NCI-H446 (cell line): ENCODE data around the gene ITPRID2.
A peak's percentile ranks its signal among the peaks of the same experiment; 100 is the strongest.

Source experiments
- DNase-seq, 2 experiments: peaks; one replicate each; lab custom pipeline; 2025; lab: John Stamatoyannopoulos, UW

ITPRID2 gene

DNA sequence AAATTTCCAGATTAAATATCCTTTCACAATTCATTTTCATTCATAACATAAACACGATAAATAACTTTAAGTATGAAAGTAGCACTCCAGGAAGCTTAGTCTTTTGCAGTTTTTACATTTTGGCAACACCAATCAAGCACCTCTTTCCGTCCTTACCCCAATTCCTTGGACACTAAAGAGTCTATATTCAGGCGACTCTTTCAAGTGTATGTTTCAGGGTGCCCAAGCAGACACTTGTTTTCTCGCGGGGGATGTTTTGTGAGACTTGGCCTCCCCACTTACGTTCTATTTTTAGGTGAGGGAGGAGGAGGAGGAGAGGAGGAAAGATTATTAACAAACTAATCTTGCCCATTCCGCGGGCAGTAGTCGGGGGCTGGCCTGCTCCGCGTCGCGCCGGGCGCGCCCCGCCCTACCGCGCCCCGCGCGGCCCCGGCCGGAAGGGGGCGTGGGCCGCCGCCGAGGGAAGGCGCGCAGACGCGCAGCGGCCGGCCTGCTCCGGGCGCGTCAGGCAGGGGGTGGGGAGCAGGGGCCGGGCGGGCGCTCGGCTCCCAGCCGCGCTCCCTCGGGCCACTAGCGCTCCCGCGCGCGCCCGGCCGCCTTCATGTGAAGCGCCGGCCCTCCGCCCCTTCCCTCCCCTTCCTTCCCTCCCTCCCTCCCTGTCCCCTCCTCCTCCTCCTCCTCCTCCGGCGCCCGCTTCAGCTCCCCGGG is at the start of gene ITPRID2:
TSS of gene ITPRID2 (plus strand) at position 473 of the 708 bp plus-strand sequence. CDS start 337 bp downstream, outside the sequence.
- peak; percentile 60 to 89 for DNase-seq

DNA sequence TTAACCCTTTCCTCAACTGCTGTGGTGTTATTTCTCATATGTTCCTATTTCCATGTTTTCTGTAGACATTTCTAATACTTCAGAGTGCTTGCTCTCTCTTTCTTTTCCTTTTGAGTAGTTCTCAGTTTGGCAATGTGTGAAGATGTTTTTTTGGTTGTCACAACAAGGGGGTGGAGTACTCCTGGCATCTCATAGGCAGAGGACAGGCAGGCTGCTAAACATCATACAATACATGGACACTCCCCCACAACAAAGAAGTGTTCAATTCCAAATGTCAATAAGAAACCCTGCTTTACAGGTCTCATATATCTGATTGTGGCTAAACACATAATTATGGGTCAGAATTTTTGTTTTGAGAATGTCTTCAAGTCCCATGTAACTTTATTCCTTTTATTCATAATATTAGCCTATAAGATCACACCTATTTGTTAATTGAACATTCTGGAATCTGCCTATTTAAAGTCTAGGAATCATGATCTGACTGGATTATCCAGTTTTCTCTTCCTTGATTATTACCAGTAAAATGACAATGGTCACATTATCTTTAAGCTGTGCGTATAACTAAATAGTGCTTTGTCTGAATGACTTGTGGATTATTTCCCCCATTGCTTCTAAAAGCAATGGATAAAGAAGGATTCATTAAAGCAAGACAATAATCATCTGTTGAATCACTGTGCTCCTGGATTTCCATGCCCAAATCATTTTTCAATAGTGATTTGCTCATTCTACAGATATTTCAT is 46.8 kb upstream of the ITPRID2 start:
- no peak for DNase-seq

DNA sequence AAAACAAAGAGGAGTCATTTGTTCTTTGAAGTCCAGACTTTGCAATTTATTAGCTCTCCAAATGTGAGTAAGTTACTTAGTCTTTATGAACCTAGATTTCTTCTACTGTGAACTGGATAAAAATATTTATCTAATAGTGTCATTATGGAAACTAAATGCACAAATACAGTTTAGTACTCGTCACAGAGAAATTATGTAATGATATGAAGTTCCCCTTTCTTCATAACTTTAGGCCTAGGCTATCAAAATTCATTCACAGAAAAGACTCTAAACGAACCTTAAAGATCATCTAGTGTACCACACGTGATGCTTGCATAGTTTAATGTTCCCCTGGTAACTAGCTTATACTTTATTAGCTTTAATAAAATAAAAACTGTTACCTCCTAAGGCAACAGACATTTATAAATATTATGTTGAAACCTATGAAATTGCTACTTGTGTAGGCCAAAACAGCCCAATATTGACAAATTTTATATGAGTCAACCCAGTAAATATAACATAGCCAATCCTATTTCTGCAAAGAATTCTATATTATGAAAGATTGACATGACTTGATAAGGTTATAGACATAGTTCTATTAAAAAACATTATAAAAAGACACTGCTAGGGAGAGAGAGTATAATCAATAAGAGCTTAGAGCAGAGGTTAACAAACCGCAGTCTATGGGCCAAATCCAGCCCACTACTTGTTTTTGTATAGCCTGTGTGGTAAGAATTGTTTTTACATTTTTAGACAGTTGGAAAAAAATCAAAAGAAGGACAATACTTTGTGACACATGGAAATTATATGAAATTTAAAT is 44.9 kb upstream of the ITPRID2 start:
- DNase-seq, result no peak

DNA sequence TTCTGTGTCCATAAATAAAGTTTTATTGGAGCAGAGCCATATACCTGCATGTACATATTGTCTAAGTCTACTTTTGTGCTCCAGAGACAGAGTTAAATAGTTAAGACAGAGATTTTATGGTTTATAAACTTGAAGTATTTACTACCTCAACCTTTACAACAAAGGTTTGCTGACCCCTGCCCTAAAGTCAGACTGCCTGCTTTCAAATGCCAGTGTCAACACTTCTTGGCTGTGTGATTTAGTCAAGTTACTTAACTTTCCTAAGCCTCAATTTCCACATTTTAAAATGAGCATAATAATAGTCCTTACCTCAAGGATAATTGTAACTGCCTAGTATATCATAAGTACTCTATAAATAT is 44.4 kb upstream of the ITPRID2 start:
- no peak for DNase-seq

DNA sequence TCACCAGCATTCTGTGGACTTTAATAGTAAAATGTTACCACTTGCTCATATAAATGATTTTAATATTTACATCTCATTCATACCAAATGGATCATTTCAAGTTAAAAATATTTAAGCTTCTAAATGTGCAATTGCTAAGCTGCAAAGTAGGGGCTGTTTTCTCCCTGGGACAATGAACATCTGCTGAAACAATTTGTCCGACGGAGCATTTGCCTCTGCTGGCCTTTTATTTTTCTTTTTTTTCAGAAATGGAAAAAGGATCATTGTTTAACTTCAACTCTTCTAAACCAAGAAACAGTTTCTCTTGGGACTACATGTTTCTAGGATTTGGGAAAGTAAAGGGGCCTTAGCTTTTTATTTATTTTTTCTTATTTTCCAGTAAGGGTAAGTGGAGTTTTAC is 43.8 kb upstream of the ITPRID2 start:
- no peak for DNase-seq

DNA sequence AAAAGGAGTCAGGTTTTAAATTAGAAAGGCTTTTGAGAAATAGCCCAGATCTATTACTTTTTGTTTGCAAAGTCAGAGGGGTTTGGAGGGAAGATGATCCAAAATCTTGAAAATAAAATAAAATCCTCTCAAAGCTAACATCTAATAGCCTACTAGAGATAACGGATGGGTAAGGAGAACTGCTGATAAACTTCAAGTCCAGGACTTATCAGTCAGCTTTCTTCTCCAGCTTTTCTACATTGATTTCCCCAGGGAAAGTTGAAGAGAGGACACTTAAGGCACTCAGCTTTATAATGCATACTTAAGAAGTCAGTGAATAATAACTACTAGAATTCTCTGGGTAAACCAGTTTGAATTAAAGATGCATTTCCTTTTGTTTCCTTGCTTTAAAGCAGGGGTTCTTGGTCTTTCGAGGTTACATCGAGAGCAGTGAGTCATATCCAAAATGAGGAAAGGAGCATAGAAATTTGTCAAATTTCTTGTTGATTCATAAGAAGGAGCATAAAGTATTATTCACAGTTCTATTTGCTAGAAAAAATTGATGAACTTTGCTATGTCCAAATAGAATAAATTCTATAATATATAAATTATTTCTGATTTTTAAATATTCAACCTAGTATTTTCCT is 43.2 kb upstream of the ITPRID2 start:
- DNase-seq, result no peak

DNA sequence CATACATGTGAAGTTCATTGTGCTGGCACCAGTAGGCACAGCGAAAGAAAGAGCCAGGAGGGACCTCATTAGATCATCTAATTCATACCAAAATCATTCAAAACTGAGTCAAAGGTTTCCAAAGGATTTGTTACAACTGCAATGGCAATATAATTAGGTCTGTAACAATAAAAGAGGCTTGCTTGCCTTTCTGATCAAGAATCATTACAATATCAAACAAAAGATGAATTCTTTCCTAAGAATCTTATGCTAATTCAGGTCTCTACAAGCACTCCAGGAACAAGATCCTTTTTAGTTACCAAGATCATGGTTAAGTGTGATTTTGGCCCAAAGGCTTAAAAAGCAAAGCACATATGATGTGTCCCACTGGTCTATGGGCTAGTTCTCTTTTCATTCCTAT is 41.9 kb upstream of the ITPRID2 start:
- no peak for DNase-seq

DNA sequence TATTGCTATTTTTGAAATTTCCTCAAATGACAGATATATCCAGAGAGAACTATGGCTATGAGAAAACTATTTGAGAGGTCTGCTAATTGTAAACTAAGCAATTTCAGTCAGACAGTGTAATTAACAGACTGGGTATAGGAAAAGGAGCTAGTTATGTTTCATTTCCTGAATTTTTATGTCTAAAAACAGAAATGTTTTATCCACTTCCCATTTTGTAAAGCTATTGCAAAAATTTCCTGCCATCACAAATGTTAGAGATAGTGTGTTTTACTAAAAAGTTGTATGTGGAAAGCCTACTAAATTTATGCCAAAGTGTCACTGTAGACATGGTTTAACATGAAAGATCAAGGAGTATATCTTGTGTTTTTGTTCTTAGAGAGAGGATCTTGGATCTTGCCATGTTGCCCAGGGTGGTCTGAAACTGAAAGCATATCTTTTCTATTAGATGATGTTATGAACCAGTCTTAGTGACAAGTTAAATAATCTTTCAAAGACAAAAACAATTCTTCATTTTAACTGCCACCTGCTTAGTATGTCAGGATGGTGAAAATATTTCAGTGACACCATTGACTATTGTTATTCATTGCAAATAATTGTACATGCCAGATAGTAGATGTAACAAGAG is 40.5 kb upstream of the ITPRID2 start:
- no peak for DNase-seq

DNA sequence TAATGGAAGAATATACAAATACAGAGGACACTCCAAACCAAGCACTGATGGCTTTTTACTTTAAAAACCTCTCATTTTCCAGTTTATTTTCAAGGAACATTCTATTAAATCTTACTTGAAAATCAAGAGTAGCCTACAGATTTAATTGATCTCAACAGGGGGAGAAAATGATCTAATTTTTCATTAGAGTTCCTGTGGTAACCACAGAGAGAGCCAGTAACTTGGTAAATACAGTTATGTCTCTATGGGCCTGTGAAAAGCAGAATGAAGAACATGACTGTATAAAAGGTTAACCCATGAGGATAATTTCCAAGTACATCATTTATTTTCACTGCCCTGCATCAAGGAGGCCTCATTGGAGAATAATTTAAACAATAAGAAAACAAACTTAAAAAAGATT is 39.8 kb upstream of the ITPRID2 start:
- no peak for DNase-seq

DNA sequence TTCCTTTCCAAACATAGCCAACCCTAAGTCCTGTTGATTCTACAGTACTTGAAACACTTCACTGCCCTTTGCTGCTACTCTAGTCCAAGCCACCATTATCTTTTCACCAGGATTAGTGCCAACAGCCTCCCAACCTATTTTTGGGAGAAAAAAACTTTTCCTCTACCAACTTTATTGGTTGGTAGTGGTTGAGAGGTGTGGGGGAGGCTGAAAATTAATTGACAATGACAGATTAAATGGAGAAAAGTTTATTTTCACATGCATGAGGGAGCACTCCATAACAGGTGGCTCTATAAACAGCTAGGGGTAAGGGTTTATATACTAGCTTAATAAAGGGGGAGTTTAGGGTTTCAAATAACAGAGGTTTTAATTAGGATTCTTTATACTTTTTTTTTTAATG is 37.8 kb upstream of the ITPRID2 start:
- no peak for DNase-seq

DNA sequence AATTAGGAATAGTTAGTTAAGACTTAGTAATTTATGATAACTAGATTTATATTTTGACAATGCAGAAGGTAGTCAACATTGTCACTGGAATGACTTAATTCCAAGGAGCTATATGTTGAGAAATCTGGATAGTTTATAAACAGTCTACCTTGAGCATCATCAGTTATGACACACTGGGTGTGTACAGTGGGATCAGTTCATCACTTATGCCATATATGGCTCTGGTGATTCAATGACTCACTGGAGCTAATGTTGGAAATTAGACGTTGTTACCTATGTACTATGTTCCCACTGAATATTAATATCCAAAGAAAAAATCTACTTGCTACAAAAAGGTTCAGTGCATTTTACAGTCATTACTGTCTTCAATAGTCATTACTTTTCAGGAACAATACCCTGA is 34.0 kb upstream of the ITPRID2 start:
- no peak for DNase-seq

DNA sequence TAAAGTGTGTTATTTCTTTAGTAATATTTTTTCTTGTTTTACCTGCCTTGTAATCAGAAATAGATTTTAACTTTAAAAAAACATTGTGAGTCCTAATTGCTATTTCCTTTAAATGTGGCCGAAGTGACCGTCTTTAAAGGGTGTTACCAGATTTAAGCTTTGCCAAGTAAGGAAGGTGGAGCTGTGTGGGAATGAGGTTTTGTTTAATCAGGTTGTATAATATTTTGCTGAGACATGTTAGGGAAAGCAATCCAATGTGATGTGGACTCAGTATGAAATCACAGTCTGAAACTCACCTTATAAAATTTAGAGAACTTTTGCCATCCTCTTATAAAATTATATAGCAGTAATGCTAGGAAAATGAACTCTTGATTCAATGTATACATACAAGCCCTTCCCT is 32.9 kb upstream of the ITPRID2 start:
- no peak for DNase-seq

DNA sequence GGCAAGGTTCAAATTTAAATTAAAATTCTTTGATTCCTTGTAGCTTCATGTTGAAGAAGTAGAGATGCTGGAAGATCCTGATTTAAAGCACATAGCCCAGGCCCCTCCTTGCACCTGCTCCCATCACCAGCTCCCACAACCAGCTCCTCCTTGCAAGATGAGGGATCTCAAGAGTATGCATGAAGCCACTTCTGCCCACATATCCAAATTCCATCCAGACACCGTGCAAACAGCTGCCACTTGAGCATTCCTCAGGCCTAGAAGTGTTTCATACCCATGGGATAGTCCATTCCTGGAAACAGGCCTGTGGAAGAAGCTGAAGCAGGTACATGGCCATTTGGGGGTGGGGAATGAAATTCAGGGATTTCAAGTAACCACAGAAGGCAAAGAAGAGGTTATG is 32.4 kb upstream of the ITPRID2 start:
- no peak for DNase-seq

DNA sequence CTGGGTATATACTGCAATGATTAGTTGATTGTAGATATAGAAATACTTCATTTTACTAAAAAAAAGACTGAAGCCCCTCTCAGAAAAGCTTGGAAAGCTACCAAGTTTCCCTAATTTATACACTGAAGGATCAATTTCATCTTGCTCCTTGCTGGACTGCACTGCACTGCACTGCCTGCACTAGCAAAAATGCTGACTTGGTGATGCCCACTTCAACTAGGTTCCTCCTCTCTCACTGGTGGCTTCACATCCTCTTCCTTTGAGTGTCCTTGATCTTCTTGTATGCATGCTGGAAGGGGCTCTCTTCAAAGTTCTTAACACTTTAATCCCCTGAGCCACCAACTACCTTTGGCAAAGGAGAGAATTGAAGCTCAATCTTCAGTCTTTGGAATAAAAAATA is 31.7 kb upstream of the ITPRID2 start:
- no peak for DNase-seq

DNA sequence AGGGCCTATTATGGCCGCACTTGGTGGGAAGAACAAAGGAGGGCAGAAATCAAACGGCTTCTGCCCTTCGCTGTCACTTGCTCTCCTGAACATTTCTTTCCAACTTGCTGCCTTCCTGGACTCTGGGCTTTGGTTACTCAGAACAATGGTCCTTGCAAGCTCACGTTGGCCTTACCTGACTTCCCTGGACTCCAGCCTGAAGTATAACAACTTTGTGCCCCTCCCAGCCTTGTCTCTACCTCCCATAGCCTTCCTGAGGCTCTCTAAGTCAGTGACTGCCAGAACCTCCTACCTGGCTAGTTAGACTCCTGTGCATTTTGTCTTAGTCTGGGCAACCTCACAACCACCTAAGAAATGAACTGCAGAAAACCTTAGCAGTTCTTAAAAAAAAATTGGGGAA is 30.2 kb upstream of the ITPRID2 start:
- no peak for DNase-seq

DNA sequence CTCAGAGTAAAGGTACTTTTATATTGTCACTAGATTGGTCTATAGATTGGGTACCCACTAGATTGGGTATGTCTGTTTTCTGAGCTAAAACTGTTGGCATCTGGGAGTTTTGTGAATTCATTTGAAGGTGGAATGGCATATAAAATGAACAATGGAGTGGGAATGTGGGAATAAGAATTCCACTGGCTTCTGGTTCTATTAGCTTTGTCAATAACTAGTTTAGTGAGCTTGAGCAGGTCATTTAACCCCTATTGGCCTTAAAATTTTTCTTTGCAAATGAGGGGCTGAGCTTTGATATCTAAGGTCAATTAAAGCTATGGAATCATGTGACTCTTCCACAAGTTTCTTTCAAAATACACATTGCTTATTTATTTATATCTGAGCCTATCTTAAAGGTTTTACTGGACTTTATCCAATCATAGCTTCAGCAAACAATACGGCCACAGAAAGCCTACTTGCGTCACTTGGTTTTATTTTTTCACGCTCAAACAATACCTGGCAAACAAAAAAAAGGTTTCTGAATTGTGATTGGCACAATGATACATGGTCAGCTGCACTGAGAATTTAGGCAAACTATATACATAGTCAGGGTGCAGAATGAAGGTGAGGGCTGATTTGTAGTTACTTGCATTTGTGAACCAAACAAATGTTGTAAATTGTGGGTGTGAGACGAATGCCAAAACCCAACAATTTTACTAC is 28.8 kb upstream of the ITPRID2 start:
- no peak for DNase-seq

DNA sequence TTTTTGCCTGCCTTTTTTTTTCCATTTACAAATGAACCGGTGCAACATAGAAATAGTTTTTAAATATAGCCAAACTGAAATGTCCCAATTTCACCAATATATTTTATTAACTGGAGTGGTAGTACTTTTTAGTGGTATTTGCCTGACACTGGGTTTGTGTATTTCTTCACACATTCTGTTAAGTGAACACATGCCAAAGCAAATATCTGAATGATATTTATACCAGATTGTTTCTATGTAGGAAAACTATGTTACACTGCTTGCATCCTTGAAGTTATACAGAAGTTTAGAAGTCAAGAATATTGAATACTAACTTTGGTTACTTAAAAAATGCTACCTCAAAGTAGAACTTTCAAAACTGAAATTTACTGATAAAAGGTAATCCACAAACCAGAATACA is 19.4 kb upstream of the ITPRID2 start:
- no peak for DNase-seq

DNA sequence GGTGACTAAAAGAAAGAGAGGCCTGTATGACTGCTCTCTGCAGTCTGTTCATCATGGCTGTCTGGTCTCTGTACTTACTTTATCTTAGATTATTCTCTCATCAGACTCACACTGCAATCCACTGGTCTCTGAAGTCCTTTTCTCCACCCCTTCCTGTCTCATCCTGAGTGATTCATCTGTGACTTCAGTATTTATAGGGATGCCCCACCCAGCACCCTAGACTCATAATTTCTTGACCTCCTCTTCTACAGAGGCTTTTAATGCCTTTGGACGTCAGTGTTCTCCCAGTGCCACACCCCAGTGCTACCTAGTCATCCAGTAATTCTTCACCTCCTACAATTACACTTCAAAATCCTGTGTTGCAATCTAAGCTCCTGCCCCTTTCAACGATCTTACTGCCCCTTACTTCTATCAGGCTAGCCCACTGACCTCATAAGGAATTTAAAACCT is 14.9 kb upstream of the ITPRID2 start:
- no peak for DNase-seq

DNA sequence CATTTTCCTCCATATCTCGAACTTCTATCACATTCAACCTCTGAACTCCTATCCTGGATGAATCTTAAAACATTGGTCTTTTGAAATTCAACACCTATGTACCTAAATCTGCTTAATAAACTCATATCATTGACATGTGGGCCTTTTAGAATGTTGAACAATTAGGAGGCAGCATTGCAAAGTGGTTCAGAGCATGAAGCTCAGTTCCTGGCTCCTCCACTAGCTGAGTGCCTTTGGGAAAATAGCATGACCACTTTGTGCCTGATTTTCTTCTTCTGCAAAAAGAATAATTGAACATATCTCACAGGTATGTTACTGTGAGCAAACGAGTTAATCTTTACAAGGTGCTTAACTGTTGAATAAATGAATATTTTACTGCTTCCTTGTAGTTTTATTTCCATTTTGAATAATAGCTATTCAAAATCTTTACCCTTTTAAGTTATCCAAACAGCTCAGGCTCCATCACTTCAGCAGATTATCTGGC is 14.3 kb upstream of the ITPRID2 start:
- no peak for DNase-seq

DNA sequence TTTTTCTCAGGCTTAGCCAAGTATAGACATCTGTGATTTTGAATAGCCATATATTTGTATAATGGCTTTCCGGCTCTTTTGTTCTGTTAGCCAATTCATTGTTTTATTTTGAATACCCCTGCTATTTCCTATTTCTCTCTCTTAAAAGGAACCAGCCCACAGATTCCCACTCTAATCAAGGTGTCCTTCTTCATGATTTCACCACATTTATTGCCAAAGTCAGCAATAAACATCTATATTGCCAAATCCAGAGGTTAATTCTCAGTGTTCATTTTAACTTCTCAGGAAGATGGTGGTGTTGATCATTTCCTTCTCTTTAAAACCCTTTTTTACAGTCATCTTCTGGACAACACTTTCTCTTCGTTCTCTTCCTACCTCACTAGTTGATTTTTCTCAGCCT is 13.1 kb upstream of the ITPRID2 start:
- no peak for DNase-seq

DNA sequence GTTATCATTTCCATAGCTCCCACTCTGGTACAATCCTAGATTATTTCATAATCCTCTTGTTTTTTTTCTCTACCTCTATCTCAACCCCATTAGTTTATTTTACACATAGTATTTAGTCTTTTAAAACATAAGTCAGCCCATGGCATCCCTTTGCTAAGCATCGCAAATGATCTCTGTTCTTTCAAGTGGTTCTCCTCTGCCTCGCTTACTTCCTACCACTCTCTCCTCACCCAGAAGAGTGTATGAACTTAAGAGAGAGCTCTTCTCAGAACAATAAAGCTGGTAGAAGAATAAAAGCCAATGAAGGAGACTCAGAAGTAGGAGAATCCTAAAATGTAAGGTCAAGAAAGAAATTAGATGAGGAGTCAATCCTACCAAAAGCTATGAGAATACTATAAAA is 12.2 kb upstream of the ITPRID2 start:
- no peak for DNase-seq
